Fibroblast of lung (primary cell): ENCODE results near the gene KRT80.

ENCODE experiments used
- EZH2 ChIP-seq: IDR thresholded peaks from 2 replicates; pipeline ENCODE4 v1.5.1; 2012; ENCODE audit warnings: low read length, control low read depth, mild to moderate bottlenecking; ENCODE audit errors: missing control alignments
- TF ChIP-seq, protein P1 (sequence below), 2 donors: IDR thresholded peaks in 1 of 2; conservative IDR thresholded peaks in 1 of 2; 1 replicate in 1 of 2; 2 replicates in 1 of 2; pipeline ENCODE4 v1.5.1; 2011 to 2012; ENCODE audit warnings: low read length in 2 of 2, control low read depth in 1 of 2, inconsistent platforms in 1 of 2, low read depth in 1 of 2, mild to moderate bottlenecking in 1 of 2

- TF ChIP-seq, protein P1, sequence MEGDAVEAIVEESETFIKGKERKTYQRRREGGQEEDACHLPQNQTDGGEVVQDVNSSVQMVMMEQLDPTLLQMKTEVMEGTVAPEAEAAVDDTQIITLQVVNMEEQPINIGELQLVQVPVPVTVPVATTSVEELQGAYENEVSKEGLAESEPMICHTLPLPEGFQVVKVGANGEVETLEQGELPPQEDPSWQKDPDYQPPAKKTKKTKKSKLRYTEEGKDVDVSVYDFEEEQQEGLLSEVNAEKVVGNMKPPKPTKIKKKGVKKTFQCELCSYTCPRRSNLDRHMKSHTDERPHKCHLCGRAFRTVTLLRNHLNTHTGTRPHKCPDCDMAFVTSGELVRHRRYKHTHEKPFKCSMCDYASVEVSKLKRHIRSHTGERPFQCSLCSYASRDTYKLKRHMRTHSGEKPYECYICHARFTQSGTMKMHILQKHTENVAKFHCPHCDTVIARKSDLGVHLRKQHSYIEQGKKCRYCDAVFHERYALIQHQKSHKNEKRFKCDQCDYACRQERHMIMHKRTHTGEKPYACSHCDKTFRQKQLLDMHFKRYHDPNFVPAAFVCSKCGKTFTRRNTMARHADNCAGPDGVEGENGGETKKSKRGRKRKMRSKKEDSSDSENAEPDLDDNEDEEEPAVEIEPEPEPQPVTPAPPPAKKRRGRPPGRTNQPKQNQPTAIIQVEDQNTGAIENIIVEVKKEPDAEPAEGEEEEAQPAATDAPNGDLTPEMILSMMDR (conservative IDR thresholded peaks at IDR 0.05 in 1 of 2, IDR thresholded peaks at IDR 0.05 in 1 of 2; ENCODE audit: low read depth in 1 of 2, low read length in 2 of 2): peak; percentile 95 to 98
- no peak for TF ChIP-seq EZH2
Observed at GRCh38 chr12:52213564-52214420, 22.0 kb upstream of the KRT80 start.
